ENCODE measurements around the gene FGD2. TPM values are rescaled to one million over a fixed set of nuclear protein-coding genes. Genes with fewer than 3 reads are reported as not detected.

FGD2 gene
- total RNA-seq, 4 donors from 2014 or later = 2.5 to 292 (median 34.9) TPM

DNA sequence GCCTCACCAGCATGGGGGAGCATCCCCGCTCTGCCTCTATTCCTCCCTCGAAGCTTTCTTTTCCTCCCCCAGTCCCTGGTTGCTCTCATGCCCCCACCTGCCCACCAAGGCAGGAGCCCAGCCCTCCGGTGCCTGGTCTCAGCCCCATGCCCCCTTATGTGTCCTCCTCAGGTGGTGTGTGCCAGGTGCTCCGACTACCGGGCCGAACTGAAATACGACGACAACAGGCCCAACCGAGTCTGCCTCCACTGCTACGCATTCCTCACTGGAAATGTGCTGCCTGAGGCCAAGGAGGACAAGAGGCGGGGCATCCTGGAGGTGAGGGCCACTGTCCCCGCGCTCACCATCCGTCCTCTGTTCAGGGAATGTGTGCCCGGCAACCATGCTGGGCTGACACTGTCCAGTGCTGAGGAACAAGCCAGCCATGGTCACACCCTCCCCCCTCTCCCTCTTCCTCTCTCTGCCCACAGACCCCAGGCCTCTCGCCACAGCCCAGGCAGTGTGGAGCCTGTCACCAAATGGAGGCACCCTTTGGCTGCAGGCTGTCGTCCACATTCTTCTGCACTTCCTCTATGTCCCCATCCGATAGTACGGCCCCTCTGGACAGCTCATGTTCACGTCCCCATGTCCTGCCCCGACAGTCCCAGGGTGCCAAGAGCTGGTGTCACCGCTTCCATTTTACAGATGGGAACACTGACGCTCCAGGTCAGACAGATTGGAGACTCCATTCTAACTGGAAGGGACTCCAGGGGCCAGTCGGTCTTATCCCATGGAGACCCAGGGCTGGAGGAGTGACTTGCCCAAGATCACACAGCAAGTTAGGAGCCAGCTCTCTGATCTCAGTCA lies 20.4 kb downstream of the FGD2 start:
- no peaks in the 10 kb centered on the region for H3K27me3 ChIP-seq
- TF ChIP-seq POLR2A (IDR thresholded peaks at IDR 0.05) = no peak
- TF ChIP-seq, protein P1, sequence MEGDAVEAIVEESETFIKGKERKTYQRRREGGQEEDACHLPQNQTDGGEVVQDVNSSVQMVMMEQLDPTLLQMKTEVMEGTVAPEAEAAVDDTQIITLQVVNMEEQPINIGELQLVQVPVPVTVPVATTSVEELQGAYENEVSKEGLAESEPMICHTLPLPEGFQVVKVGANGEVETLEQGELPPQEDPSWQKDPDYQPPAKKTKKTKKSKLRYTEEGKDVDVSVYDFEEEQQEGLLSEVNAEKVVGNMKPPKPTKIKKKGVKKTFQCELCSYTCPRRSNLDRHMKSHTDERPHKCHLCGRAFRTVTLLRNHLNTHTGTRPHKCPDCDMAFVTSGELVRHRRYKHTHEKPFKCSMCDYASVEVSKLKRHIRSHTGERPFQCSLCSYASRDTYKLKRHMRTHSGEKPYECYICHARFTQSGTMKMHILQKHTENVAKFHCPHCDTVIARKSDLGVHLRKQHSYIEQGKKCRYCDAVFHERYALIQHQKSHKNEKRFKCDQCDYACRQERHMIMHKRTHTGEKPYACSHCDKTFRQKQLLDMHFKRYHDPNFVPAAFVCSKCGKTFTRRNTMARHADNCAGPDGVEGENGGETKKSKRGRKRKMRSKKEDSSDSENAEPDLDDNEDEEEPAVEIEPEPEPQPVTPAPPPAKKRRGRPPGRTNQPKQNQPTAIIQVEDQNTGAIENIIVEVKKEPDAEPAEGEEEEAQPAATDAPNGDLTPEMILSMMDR (IDR thresholded peaks at IDR 0.05) = no peak
- no peak overlapping the region for H3K4me3 ChIP-seq
- no peaks in the 10 kb centered on the region for H3K4me1 ChIP-seq
- no peaks in the 10 kb centered on the region for H3K9me3 ChIP-seq
- no peak for DNase-seq
- H3K36me3 ChIP-seq = no peaks in the 10 kb centered on the region
- no peak overlapping the region for H3K27ac ChIP-seq

DNA sequence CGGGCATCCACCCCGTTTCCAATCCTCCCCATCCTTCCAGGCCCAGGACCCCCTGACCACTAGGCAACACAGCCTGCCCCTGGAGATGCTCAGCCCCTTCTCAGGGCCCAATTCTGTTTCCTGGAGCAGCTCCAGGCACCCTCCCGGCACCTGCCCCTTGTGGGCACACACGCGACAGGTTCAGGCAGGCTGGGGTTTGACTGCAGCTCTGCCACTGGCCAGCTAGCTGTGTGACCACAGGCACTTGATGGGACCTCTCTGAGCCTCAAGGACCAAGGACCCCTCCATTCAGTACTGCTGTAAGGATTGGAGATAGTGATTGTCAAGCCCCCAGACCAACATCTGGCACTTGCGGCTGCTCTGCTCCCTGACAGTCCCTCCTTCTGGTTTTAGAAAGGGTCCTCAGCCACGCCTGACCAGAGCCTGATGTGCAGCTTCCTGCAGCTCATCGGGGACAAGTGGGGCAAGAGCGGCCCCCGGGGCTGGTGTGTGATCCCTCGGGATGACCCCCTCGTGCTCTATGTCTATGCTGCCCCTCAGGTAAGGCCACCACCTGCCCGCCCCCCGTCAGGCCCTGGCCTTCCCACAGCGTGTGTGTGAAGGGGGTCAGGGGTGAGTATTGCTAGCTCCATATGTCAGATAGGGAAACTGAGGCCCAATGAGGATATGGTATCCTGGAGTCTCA lies 21.7 kb downstream of the FGD2 start:
- no peak overlapping the region for H3K27ac ChIP-seq
- H3K4me3 ChIP-seq = no peak overlapping the region
- DNase-seq = no peak
- H3K36me3 ChIP-seq = no peaks in the 10 kb centered on the region
- no peaks in the 10 kb centered on the region for H3K27me3 ChIP-seq
- TF ChIP-seq, protein P1 (IDR thresholded peaks at IDR 0.05) = no peak
- no peak for TF ChIP-seq POLR2A (IDR thresholded peaks at IDR 0.05)
- no peaks in the 10 kb centered on the region for H3K4me1 ChIP-seq
- no peaks in the 10 kb centered on the region for H3K9me3 ChIP-seq

DNA sequence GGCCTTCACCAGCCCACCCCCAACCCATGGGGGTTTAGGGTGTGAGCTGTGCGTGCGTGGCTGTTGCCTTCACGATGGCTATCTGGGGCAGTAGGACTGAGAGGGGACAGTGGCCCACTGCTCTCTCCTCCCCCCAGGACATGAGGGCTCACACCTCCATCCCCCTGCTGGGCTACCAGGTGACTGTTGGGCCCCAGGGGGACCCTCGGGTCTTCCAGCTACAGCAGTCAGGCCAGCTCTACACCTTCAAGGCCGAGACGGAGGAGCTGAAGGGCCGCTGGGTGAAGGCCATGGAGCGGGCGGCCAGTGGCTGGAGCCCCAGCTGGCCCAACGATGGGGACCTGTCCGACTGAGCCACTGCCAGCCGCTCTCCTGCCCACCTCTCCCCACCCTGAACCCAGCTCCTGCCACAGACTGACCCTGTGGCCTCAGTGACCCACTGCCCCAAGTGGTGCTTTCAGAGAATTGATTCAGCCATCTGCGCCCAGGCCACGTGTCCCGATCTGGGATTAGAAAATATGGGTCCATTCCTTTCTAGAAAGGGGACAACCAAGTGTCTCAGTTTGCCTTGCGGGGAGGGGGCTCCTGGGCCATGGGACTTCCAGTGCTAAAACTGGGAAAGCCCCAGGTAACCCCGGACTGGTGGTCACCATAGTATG lies 22.5 kb downstream of the FGD2 start:
- Histone ChIP-seq H3K27ac (no peak overlapping the region), H3K4me1 (no peaks in the 10 kb centered on the region), H3K36me3 (no peaks in the 10 kb centered on the region), H3K4me3 (no peak overlapping the region), H3K27me3 (no peaks in the 10 kb centered on the region), H3K9me3 (no peaks in the 10 kb centered on the region)
- no peak for TF ChIP-seq POLR2A (IDR thresholded peaks at IDR 0.05)
- TF ChIP-seq, protein P1 (IDR thresholded peaks at IDR 0.05) = no peak
- no peak for DNase-seq

DNA sequence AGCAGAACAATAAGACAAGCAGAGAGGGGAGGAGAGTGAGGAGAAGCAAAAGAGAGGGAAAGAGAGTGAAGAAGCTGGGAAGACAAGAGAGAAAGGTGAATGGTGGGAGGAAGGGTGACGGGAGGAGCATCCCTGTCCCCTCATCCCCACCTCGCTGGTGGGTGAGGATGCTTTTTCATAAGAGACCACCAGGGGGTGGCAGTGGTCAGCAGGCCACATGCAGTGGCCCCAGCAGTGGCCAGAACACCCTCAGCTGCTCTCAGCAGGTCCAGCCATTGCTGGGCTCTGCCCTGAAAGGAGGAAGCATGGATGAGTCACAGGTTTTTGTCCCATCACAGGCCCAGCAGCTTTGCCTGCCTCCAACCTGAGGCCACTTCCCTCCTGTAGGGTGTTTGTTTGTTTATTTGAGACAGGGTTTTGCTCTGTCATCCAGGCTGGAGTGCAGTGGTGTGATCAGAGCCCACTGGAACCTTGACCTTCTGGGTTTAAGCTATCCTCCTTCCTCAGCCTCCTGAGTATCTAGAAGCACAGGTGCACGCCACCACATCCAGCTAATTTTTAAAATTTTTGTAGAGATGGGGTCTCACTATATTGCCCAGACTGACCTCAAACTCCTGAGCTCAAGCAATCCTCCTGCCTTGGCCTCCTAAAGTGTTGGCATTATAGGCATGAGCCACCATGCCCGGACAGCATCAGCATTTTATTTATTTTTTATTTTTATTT lies 24.0 kb downstream of the FGD2 start:
- H3K27me3 ChIP-seq = no peaks in the 10 kb centered on the region
- TF ChIP-seq, protein P1 (IDR thresholded peaks at IDR 0.05) = peak; percentile 43 to 75 (median 64)
- TF ChIP-seq POLR2A (IDR thresholded peaks at IDR 0.05) = no peak
- H3K4me3 ChIP-seq = no peak overlapping the region
- H3K36me3 ChIP-seq = no peaks in the 10 kb centered on the region
- peak overlapping the region in 1 of 4 donors; percentile 20 for H3K27ac ChIP-seq
- H3K4me1 ChIP-seq = no peaks in the 10 kb centered on the region
- H3K9me3 ChIP-seq = no peaks in the 10 kb centered on the region
- DNase-seq = peak in 2 of 3 donors; percentile 55 to 82

DNA sequence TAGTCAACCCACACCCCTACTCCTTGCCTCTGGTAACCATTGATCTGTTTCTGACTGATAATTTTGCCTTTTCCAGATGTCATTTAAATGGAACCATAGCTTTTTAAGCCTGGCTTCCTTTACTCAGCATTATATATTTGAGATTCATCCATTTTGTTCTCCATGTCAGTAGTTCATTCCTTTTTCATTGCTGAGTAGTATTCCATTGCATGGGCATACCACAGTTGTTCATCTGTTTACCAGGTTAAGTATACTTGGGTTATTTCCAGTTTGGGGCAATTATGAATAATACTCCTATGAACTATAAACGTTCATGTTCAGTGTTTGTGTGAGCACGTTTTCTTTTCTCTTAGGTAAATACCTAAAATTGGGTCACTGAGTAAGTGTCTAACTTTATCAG lies 25.1 kb downstream of the FGD2 start:
- Histone ChIP-seq H3K9me3 (no peaks in the 10 kb centered on the region), H3K27me3 (no peaks in the 10 kb centered on the region), H3K36me3 (no peaks in the 10 kb centered on the region), H3K27ac (no peak overlapping the region), H3K4me1 (no peaks in the 10 kb centered on the region), H3K4me3 (no peak overlapping the region)
- TF ChIP-seq, protein P1 (IDR thresholded peaks at IDR 0.05) = no peak
- no peak for TF ChIP-seq POLR2A (IDR thresholded peaks at IDR 0.05)
- no peak for DNase-seq
